Astrocyte (in vitro differentiated cells and primary cell): ENCODE data around the gene SLC9A7. TPM values are rescaled to one million over a fixed set of nuclear protein-coding genes. Genes with fewer than 3 reads are reported as not detected.
A peak's percentile ranks its signal among the peaks of the same experiment; 100 is the strongest.

Source experiments
- DNase-seq: peaks from one replicate; pipeline ENCODE4 v3.0.0-alpha.2; 2010; ENCODE audit warnings: low read depth
- FAIRE-seq: peaks from 2 replicates; lab custom pipeline; 2011; peaks lifted over from hg19 to GRCh38; lab: Jason Lieb, UNC
- H2AFZ ChIP-seq: 2 replicates; pipeline ENCODE4 v1.6.0; 2012; ENCODE audit warnings: low read depth, low read length, inconsistent platforms
- H3K27ac ChIP-seq: 2 replicates; pipeline ENCODE4 v1.5.1; 2011; ENCODE audit warnings: low read depth, low read length, inconsistent platforms
- H3K27me3 ChIP-seq: 2 replicates; pipeline ENCODE4 v1.6.0; 2011; ENCODE audit warnings: low read length, inconsistent platforms; ENCODE audit not compliant: insufficient read depth
- H3K36me3 ChIP-seq: 2 replicates; pipeline ENCODE4 v1.5.1; 2011; ENCODE audit warnings: low read length, inconsistent platforms; ENCODE audit not compliant: insufficient read depth
- H3K4me1 ChIP-seq: 2 replicates; pipeline ENCODE4 v1.5.1; 2011; ENCODE audit warnings: low read length, inconsistent platforms; ENCODE audit not compliant: insufficient read depth
- H3K4me2 ChIP-seq: 2 replicates; pipeline ENCODE4 v1.6.0; 2012; ENCODE audit warnings: low read length, inconsistent platforms
- H3K4me3 ChIP-seq: 2 replicates; pipeline ENCODE4 v1.5.1; 2011; ENCODE audit warnings: low read depth, mild to moderate bottlenecking, low read length, inconsistent platforms; ENCODE audit not compliant: insufficient read depth
- H3K79me2 ChIP-seq: 2 replicates; pipeline ENCODE4 v1.6.0; 2012; ENCODE audit warnings: mild to moderate bottlenecking, low read length, inconsistent platforms; ENCODE audit not compliant: insufficient read depth
- H3K9ac ChIP-seq: 2 replicates; pipeline ENCODE4 v1.6.0; 2012; ENCODE audit warnings: mild to moderate bottlenecking, low read length, inconsistent platforms
- H3K9me3 ChIP-seq: 2 replicates; pipeline ENCODE4 v1.5.1; 2012; ENCODE audit warnings: low read depth, mild to moderate bottlenecking, low read length, inconsistent platforms; ENCODE audit not compliant: insufficient read depth
- H4K20me1 ChIP-seq: 2 replicates; pipeline ENCODE4 v1.6.0; 2012; ENCODE audit warnings: low read length, inconsistent platforms; ENCODE audit not compliant: insufficient read depth
- H3K27ac Mint-ChIP-seq: one replicate; pipeline ENCODE4 v1.8.0; 2021; ENCODE audit warnings: mild to moderate bottlenecking, mixed read lengths; ENCODE audit not compliant: unreplicated experiment
- H3K27me3 Mint-ChIP-seq: one replicate; pipeline ENCODE4 v1.8.0; 2021; ENCODE audit warnings: low read depth, mixed read lengths; ENCODE audit not compliant: unreplicated experiment
- H3K36me3 Mint-ChIP-seq: one replicate; pipeline ENCODE4 v1.8.0; 2021; ENCODE audit warnings: low read depth, mixed read lengths; ENCODE audit not compliant: unreplicated experiment
- H3K4me1 Mint-ChIP-seq: one replicate; pipeline ENCODE4 v1.8.0; 2021; ENCODE audit warnings: low read depth, mixed read lengths; ENCODE audit not compliant: unreplicated experiment
- H3K4me3 Mint-ChIP-seq: one replicate; pipeline ENCODE4 v1.8.0; 2021; ENCODE audit warnings: mild to moderate bottlenecking, moderate library complexity, mixed read lengths; ENCODE audit not compliant: unreplicated experiment
- H3K9me3 Mint-ChIP-seq: one replicate; pipeline ENCODE4 v1.8.0; 2021; ENCODE audit warnings: mild to moderate bottlenecking, mixed read lengths; ENCODE audit not compliant: unreplicated experiment
- EZH2 ChIP-seq: IDR thresholded peaks from 2 replicates; pipeline ENCODE4 v1.6.1; 2012; ENCODE audit warnings: mild to moderate bottlenecking, low read length, inconsistent platforms; ENCODE audit not compliant: insufficient read depth
- total RNA-seq: library from RNA; stranded (reverse); gene quantifications from 2 replicates; pipeline ENCODE4 v1.2.1, GENCODE V29; 2021
- TF ChIP-seq, protein P1 (sequence below): IDR thresholded peaks from 2 replicates; pipeline ENCODE4 v1.5.1; 2011; ENCODE audit warnings: low read depth, mild to moderate bottlenecking, inconsistent platforms, low read length, moderate library complexity; ENCODE audit not compliant: insufficient read depth

The SLC9A7 gene
- total RNA-seq, 1 donor from 2014 or later, result 21.0 TPM

DNA sequence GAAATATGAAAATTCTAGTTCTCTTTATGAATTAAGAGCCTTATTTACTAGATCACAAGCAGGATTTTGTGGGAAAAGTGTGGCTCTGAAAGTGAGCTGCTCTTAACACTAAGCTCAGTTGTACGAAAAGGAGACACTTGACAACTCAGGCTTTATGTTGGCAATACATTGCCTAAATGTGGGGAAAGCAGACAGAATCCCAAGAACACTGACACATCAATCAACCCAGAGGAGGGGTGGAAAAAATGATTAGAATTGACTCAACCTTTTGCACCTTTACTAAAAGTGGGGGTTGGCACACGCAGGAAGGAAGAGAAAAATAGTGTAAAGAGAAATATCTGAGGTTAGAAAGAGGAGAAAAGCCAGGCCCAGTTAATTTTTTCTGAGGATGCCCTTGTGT, 123.7 kb downstream of the SLC9A7 start:
- no peaks in the 10 kb centered on the region for H3K36me3 Mint-ChIP-seq
- TF ChIP-seq EZH2, result no peak
- TF ChIP-seq, protein P1, sequence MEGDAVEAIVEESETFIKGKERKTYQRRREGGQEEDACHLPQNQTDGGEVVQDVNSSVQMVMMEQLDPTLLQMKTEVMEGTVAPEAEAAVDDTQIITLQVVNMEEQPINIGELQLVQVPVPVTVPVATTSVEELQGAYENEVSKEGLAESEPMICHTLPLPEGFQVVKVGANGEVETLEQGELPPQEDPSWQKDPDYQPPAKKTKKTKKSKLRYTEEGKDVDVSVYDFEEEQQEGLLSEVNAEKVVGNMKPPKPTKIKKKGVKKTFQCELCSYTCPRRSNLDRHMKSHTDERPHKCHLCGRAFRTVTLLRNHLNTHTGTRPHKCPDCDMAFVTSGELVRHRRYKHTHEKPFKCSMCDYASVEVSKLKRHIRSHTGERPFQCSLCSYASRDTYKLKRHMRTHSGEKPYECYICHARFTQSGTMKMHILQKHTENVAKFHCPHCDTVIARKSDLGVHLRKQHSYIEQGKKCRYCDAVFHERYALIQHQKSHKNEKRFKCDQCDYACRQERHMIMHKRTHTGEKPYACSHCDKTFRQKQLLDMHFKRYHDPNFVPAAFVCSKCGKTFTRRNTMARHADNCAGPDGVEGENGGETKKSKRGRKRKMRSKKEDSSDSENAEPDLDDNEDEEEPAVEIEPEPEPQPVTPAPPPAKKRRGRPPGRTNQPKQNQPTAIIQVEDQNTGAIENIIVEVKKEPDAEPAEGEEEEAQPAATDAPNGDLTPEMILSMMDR, result no peak
- no peaks in the 10 kb centered on the region for H3K9me3 Mint-ChIP-seq

DNA sequence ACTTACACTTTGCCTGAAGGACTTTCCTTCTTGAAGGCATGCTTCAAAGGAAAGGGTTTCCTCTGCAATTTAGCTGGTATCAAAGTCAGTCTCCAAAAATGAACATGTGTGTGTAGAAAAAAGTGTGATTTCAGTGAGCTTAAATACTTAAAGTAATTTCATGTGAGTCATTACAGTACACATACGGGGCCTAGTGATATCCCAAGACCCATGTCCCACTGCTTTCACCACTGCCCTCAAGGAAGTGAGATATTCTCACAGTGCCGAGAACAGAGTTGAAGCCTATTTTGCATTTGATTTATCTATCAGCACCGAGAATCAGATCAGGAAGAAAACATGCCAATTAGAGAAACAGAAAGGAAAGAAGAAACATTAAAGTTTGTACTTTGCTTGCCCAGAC, 124.3 kb downstream of the SLC9A7 start:
- Mint-ChIP-seq H3K9me3 (no peaks in the 10 kb centered on the region), H3K27ac (no peak overlapping the region), H3K4me3 (no peak overlapping the region), H3K36me3 (no peaks in the 10 kb centered on the region), H3K27me3 (no peaks in the 10 kb centered on the region), H3K4me1 (peaks cover 13% of the 10 kb centered on the region)
- Histone ChIP-seq H3K36me3 (no peaks in the 10 kb centered on the region), H3K79me2 (no peaks in the 10 kb centered on the region), H3K9me3 (no peaks in the 10 kb centered on the region), H2AFZ (no peak overlapping the region), H3K4me3 (no peak overlapping the region), H3K27me3 (no peaks in the 10 kb centered on the region), H3K9ac (no peak overlapping the region), H3K27ac (no peak overlapping the region), H3K4me1 (peaks cover 9% of the 10 kb centered on the region), H3K4me2 (no peak overlapping the region), H4K20me1 (no peaks in the 10 kb centered on the region)
- no peak for DNase-seq
- FAIRE-seq, result no peak
- TF ChIP-seq EZH2, result no peak
- TF ChIP-seq, protein P1, result no peak

More for the DNA sequence above, 123.7 kb downstream of the SLC9A7 start:
- H3K4me2 ChIP-seq, result no peak overlapping the region
- H3K79me2 ChIP-seq, result no peaks in the 10 kb centered on the region
- no peaks in the 10 kb centered on the region for H3K9me3 ChIP-seq
- no peak overlapping the region for H3K27ac ChIP-seq
- Mint-ChIP-seq H3K4me3 (no peak overlapping the region), H3K27me3 (no peaks in the 10 kb centered on the region), H3K27ac (no peak overlapping the region), H3K4me1 (peaks cover 7% of the 10 kb centered on the region)
- H3K9ac ChIP-seq, result no peak overlapping the region
- FAIRE-seq (no peak), DNase-seq (no peak)
- no peak overlapping the region for H2AFZ ChIP-seq
- no peaks in the 10 kb centered on the region for H3K36me3 ChIP-seq
- H4K20me1 ChIP-seq, result no peaks in the 10 kb centered on the region
- H3K4me1 ChIP-seq, result peaks cover 5% of the 10 kb centered on the region
- H3K4me3 ChIP-seq, result no peak overlapping the region
- H3K27me3 ChIP-seq, result no peaks in the 10 kb centered on the region

DNA sequence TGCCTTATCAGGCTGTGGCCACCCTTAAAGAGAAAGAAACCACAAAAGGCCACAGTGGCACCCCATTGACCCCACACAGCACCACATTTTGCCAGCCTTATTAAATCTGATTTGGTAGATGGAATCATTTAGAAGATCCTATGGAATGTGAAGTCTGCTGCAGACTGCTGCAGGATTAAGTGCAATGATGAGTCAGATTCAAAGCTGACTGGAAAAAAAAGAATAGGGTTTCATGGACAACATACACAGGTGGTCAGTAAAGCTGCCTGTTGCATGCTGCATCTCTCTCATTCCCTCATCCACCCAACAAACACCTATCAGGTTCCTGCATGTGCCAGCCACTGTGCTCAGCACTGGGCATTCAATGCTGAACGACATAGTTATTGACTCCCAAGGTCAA, 128.8 kb downstream of the SLC9A7 start:
- no peaks in the 10 kb centered on the region for H3K36me3 ChIP-seq
- no peak overlapping the region for H3K27ac Mint-ChIP-seq
- no peak overlapping the region for H3K4me3 Mint-ChIP-seq
- H4K20me1 ChIP-seq, result no peaks in the 10 kb centered on the region
- no peaks in the 10 kb centered on the region for H3K9me3 ChIP-seq
- H3K27ac ChIP-seq, result no peak overlapping the region
- H3K79me2 ChIP-seq, result no peaks in the 10 kb centered on the region
- H3K4me1 ChIP-seq, result peaks cover 17% of the 10 kb centered on the region
- TF ChIP-seq EZH2, result no peak
- TF ChIP-seq, protein P1, result no peak
- H2AFZ ChIP-seq, result no peak overlapping the region
- H3K4me2 ChIP-seq, result no peak overlapping the region
- no peaks in the 10 kb centered on the region for H3K27me3 ChIP-seq
- no peak overlapping the region for H3K9ac ChIP-seq
- H3K27me3 Mint-ChIP-seq, result no peaks in the 10 kb centered on the region
- H3K4me3 ChIP-seq, result no peak overlapping the region
- H3K36me3 Mint-ChIP-seq, result no peaks in the 10 kb centered on the region
- FAIRE-seq (peak; percentile 88), DNase-seq (peak; percentile 13)
- no peaks in the 10 kb centered on the region for H3K9me3 Mint-ChIP-seq
- H3K4me1 Mint-ChIP-seq, result peaks cover 17% of the 10 kb centered on the region
